HCT116 (cell line): Measurements from ENCODE around the gene CWC22. TPM values are rescaled to one million over a fixed set of nuclear protein-coding genes. Genes with fewer than 3 reads are reported as not detected.

Experiments
- ATAC-seq: fragments of 200-7000 bp; cut with Tn5 transposase; 2 replicates; pipeline ENCODE4 v1.9.1; 2020; ENCODE audit warnings: mild to moderate bottlenecking, moderate library complexity
- BruUV-seq: library from RNA; stranded (reverse); fragments of 400-500 nt; replicated peaks from 2 replicates; lab custom pipeline; 2021; lab: Mats Ljungman, UMichigan
- CTCF ChIA-PET: fragments of 300-600 bp; sonication (Branson Sonifier 250); formaldehyde crosslinking; loops from one replicate; lab custom pipeline; 2021; ENCODE audit warnings: antibody characterized with exemption; lab: Charles Lee
- POLR2A ChIA-PET: fragments of 300-600, 350-600 bp; sonication (Branson Sonifier 250); formaldehyde crosslinking; loops from one replicate; lab custom pipeline; 2021; ENCODE audit warnings: antibody characterized with exemption; lab: Charles Lee
- RAD21 ChIA-PET, 2 experiments: fragments of 300-600 bp; sonication (Branson Sonifier 250); formaldehyde crosslinking; loops; one replicate each; lab custom pipeline; 2023; ENCODE audit warnings: low total read pairs in 2 of 2; ENCODE audit not compliant: uncharacterized antibody in 2 of 2, unreplicated experiment in 2 of 2, low non-redundant PET in 1 of 2; lab: Charles Lee
- DNase-seq: peaks from one replicate; pipeline ENCODE4 v3.0.0-alpha.2; 2010; ENCODE audit warnings: low read depth, low spot score
- H2AFZ ChIP-seq: fragments of 200-600 bp; shearing (Covaris generic), sonication (generic); 2 replicates; pipeline ENCODE4 v1.6.1; 2017; ENCODE audit warnings: low read depth, mixed run types, mixed read lengths, antibody characterized with exemption, low read length; ENCODE audit not compliant: poor library complexity, severe bottlenecking
- H3K27ac ChIP-seq: 2 replicates; pipeline ENCODE4 v1.5.1; 2012; ENCODE audit warnings: low read depth, low read length
- H3K27me3 ChIP-seq: fragments of 200-600 bp; sonication (generic); 2 replicates; pipeline ENCODE4 v1.6.1; 2016; ENCODE audit warnings: mixed run types, low read length, mixed read lengths; ENCODE audit not compliant: insufficient read depth
- H3K36me3 ChIP-seq, 2 experiments: fragments of 200-500 bp in 1 of 2; fragments of 200-600 bp in 1 of 2; sonication (Bioruptor generic) in 1 of 2; sonication (generic) in 1 of 2; 2 replicates each; pipeline versions ENCODE4 v1.5.1 to v1.6.1; 2014 to 2016; ENCODE audit warnings: low read length in 2 of 2, inconsistent platforms in 1 of 2, mixed read lengths in 1 of 2, mixed run types in 1 of 2; ENCODE audit not compliant: insufficient read depth in 2 of 2, control insufficient read depth in 1 of 2
- H3K4me1 ChIP-seq, 2 experiments: fragments of 200-600 bp in 1 of 2; sonication (generic) in 1 of 2; 2 replicates each; pipeline versions ENCODE4 v1.5.1 to v1.6.1; 2012 to 2017; ENCODE audit warnings: low read length in 2 of 2, inconsistent platforms in 1 of 2, mild to moderate bottlenecking in 1 of 2, mixed read lengths in 1 of 2, mixed run types in 1 of 2, moderate library complexity in 1 of 2; ENCODE audit not compliant: insufficient read depth in 2 of 2, control insufficient read depth in 1 of 2
- H3K4me2 ChIP-seq: fragments of 200-600 bp; sonication (generic); 2 replicates; pipeline ENCODE4 v1.6.1; 2017; ENCODE audit warnings: mixed run types, low read length, mixed read lengths
- H3K4me3 ChIP-seq, 2 experiments: fragments of 200-600 bp in 1 of 2; sonication (generic) in 1 of 2; replicated peaks in 1 of 2; 2 replicates each; pipeline ENCODE4 v1.5.1; 2011 to 2016; ENCODE audit warnings: low read length in 2 of 2, control low read depth in 1 of 2, low read depth in 1 of 2, mild to moderate bottlenecking in 1 of 2, mixed read lengths in 1 of 2, mixed run types in 1 of 2
- H3K79me2 ChIP-seq: fragments of 200-600 bp; sonication (generic); 2 replicates; pipeline ENCODE4 v1.6.1; 2017; ENCODE audit warnings: mild to moderate bottlenecking, mixed run types, low read length, moderate library complexity, mixed read lengths; ENCODE audit not compliant: insufficient read depth
- H3K9ac ChIP-seq: fragments of 200-600 bp; sonication (generic); 2 replicates; pipeline ENCODE4 v1.6.1; 2016; ENCODE audit warnings: low read length, mixed read lengths
- H3K9me2 ChIP-seq: fragments of 200-600 bp; sonication (generic), shearing (Covaris generic); 2 replicates; pipeline ENCODE4 v1.6.1; 2017; ENCODE audit warnings: mixed run types, mild to moderate bottlenecking, moderate library complexity; ENCODE audit not compliant: insufficient read depth
- H3K9me3 ChIP-seq, 2 experiments: fragments of 200-500 bp in 1 of 2; fragments of 200-600 bp in 1 of 2; sonication (Bioruptor generic) in 1 of 2; sonication (generic) in 1 of 2; 2 replicates each; pipeline ENCODE4 v1.6.1; 2014 to 2017; ENCODE audit warnings: low read length in 2 of 2, mixed read lengths in 2 of 2, inconsistent platforms in 1 of 2, low read depth in 1 of 2, mild to moderate bottlenecking in 1 of 2, mixed run types in 1 of 2, moderate library complexity in 1 of 2; ENCODE audit not compliant: control insufficient read depth in 1 of 2, insufficient read depth in 1 of 2
- H4K20me1 ChIP-seq: fragments of 200-600 bp; sonication (generic), shearing (Covaris generic); 2 replicates; pipeline ENCODE4 v1.6.1; 2017; ENCODE audit warnings: mixed run types, mild to moderate bottlenecking, moderate library complexity; ENCODE audit not compliant: insufficient read depth
- CBX3 ChIP-seq: IDR thresholded peaks from 2 replicates; pipeline ENCODE4 v1.6.1; 2012; ENCODE audit warnings: low read depth
- CTCF ChIP-seq, 3 experiments: fragments of 200-600 bp in 1 of 3; sonication (generic) in 1 of 3; IDR thresholded peaks in 2 of 3; conservative IDR thresholded peaks in 1 of 3; 2 replicates each; pipeline ENCODE4 v1.5.1; 2012 to 2017; ENCODE audit warnings: low read depth in 2 of 3, low read length in 2 of 3, antibody characterized with exemption in 1 of 3, borderline replicate concordance in 1 of 3, control low read depth in 1 of 3, mild to moderate bottlenecking in 1 of 3, mixed read lengths in 1 of 3, mixed run types in 1 of 3, moderate library complexity in 1 of 3; ENCODE audit not compliant: insufficient read depth in 1 of 3
- EGR1 ChIP-seq: IDR thresholded peaks from 2 replicates; pipeline ENCODE4 v1.6.1; 2012; ENCODE audit warnings: low read depth
- ELF1 ChIP-seq: IDR thresholded peaks from 2 replicates; pipeline ENCODE4 v1.6.1; 2012; ENCODE audit warnings: low read depth, borderline replicate concordance
- EZH2 ChIP-seq: fragments of 200-600 bp; sonication (generic); IDR thresholded peaks from 2 replicates; pipeline ENCODE4 v1.6.1; 2017; ENCODE audit warnings: antibody characterized with exemption, mixed run types
- EZH2phosphoT487 ChIP-seq: fragments of 200-600 bp; IDR thresholded peaks from 2 replicates; pipeline ENCODE4 v1.6.1; 2018; ENCODE audit warnings: antibody characterized with exemption, borderline replicate concordance
- FOSL1 ChIP-seq: IDR thresholded peaks from 2 replicates; pipeline ENCODE4 v1.6.1; 2012; ENCODE audit warnings: low read depth
- JUND ChIP-seq: IDR thresholded peaks from 2 replicates; pipeline ENCODE4 v1.6.1; 2012
- MAX ChIP-seq: IDR thresholded peaks from 2 replicates; pipeline ENCODE4 v1.6.1; 2012
- POLR2A ChIP-seq: IDR thresholded peaks from 2 replicates; pipeline ENCODE4 v1.7.0; 2011; ENCODE audit warnings: borderline replicate concordance; ENCODE audit not compliant: insufficient read depth, insufficient read length; ENCODE audit errors: extremely low read depth
- POLR2AphosphoS5 ChIP-seq: IDR thresholded peaks from 2 replicates; pipeline ENCODE4 v1.6.1; 2011; ENCODE audit warnings: mild to moderate bottlenecking, low read depth, low read length, moderate library complexity
- RAD21 ChIP-seq: IDR thresholded peaks from 2 replicates; pipeline ENCODE4 v1.6.1; 2012; ENCODE audit warnings: low read depth, mild to moderate bottlenecking
- SIN3A ChIP-seq: IDR thresholded peaks from 2 replicates; pipeline ENCODE4 v1.6.1; 2012; ENCODE audit warnings: low read depth
- SP1 ChIP-seq: IDR thresholded peaks from 2 replicates; pipeline ENCODE4 v1.6.1; 2012; ENCODE audit warnings: low read depth
- SRF ChIP-seq: IDR thresholded peaks from 2 replicates; pipeline ENCODE4 v1.6.1; 2012; ENCODE audit warnings: low read depth
- TCF7L2 ChIP-seq: IDR thresholded peaks from 2 replicates; pipeline ENCODE4 v1.7.0; 2011; ENCODE audit warnings: borderline replicate concordance, inconsistent platforms; ENCODE audit not compliant: insufficient read depth, insufficient read length; ENCODE audit errors: extremely low read depth
- YY1 ChIP-seq: IDR thresholded peaks from 2 replicates; pipeline ENCODE4 v1.6.1; 2011; ENCODE audit warnings: low read length, low read depth, moderate library complexity, mild to moderate bottlenecking; ENCODE audit not compliant: insufficient replicate concordance; ENCODE audit errors: extremely low read depth
- ZBTB33 ChIP-seq: IDR thresholded peaks from 2 replicates; pipeline ENCODE4 v1.6.1; 2011; ENCODE audit warnings: mild to moderate bottlenecking, low read length, moderate library complexity; ENCODE audit not compliant: insufficient replicate concordance; ENCODE audit errors: extremely low read depth
- ZFX ChIP-seq: fragments of 450-650 bp; IDR thresholded peaks from 2 replicates; pipeline ENCODE4 v1.6.1; 2017
- ZNF274 ChIP-seq: fragments of 200-500 bp; sonication (Bioruptor generic); IDR thresholded peaks from 2 replicates; pipeline ENCODE4 v1.6.1; 2014; ENCODE audit warnings: mild to moderate bottlenecking, low read depth, low read length, inconsistent platforms
- intact Hi-C: fragments of 100-400 bp; cut with micrococcal nuclease; formaldehyde crosslinking; loops from 2 replicates; pipeline ENCODE4 v1.10.0; 2022
- total RNA-seq: library from RNA; stranded (reverse); gene quantifications from one replicate; pipeline ENCODE4 v1.2.1, GENCODE V29; 2021; ENCODE audit not compliant: unreplicated experiment

Gene CWC22
- total RNA-seq, 1 experiment from 2014 or later, result 24.7 TPM

- peaks cover 4 to 33% of the 10 kb centered on the region in 2 experiments; a peak in 3 of 4 replicates for H3K4me1 ChIP-seq
- no peak overlapping the region for H3K27ac ChIP-seq
- POLR2A ChIA-PET, result no interaction called here
- DNase-seq, result no peak
- no peak overlapping the region for H3K9ac ChIP-seq
- no peak for ATAC-seq
- CTCF ChIA-PET, result no interaction called here
- no peaks in the 10 kb centered on the region for H3K9me2 ChIP-seq
- peaks cover 72% of the 10 kb centered on the region for H3K79me2 ChIP-seq
- no TSS peak for BruUV-seq
- H2AFZ ChIP-seq, result no peak overlapping the region
- H3K4me3 ChIP-seq, result no peak overlapping the region
- H3K9me3 ChIP-seq, result no peaks in the 10 kb centered on the region
- RAD21 ChIA-PET, result no interaction called here
- H3K36me3 ChIP-seq, result no peaks in the 10 kb centered on the region
- no peaks in the 10 kb centered on the region for H3K27me3 ChIP-seq
- no peaks in the 10 kb centered on the region for H4K20me1 ChIP-seq
- TF ChIP-seq EZH2phosphoT487 (no peak), JUND (no peak), ZNF274 (no peak), MAX (no peak), TCF7L2 (no peak), SRF (no peak), SP1 (no peak), SIN3A (no peak), POLR2A (no peak), ZBTB33 (no peak), EGR1 (no peak), ZFX (no peak), YY1 (no peak), ELF1 (no peak), EZH2 (no peak), RAD21 (no peak), POLR2AphosphoS5 (no peak), FOSL1 (no peak), CTCF (IDR thresholded peaks at IDR 0.05 in 2 of 3, conservative IDR thresholded peaks at IDR 0.05 in 1 of 3; ENCODE audit: borderline replicate concordance in 1 of 3, insufficient read depth in 1 of 3, low read depth in 2 of 3, low read length in 2 of 3) (no peak), CBX3 (no peak)
- no peak overlapping the region for H3K4me2 ChIP-seq
- intact Hi-C loops, result no loop called here
These were observed 2.4 kb downstream of the CWC22 start for GRCh38 chr2:180004731-180005130.
